HG02943 (cell line): ENCODE results near the gene TAF11L13.
"Not testable (repeated sequence)": the region's sequence is repeated elsewhere in the genome, so short reads cannot be mapped to it uniquely, and the experiment has no call there.

Experiments used
- ATAC-seq: cut with Tn5 transposase; IDR thresholded peaks from one replicate; pipeline ENCODE4 v1.9.1; 2021; ENCODE audit warnings: mild to moderate bottlenecking, low read depth, moderate library complexity; ENCODE audit not compliant: unreplicated experiment

The TAF11L13 gene

DNA sequence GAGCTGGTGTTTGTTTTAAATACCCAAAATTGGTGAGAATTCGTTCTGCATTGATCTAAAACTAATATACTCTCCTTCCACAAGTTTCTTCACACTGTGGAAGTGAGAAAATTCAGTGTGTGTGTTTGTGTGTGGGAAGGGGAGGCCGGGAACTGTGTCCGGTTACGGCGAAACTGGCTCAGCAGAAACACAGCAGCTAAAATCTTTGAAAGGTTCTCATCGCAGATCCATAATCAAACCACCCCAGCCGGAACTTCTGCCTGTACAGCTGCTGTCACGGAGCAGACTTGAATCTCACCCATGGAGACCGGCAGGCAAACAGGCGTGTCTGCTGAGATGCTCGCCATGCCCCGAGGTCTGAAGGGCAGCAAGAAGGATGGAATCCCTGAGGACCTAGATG is at the start of gene TAF11L13:
TSS of gene TAF11L13 (plus strand) at position 301 of the 400 bp plus-strand sequence.
- not testable (repeated sequence) for ATAC-seq

DNA sequence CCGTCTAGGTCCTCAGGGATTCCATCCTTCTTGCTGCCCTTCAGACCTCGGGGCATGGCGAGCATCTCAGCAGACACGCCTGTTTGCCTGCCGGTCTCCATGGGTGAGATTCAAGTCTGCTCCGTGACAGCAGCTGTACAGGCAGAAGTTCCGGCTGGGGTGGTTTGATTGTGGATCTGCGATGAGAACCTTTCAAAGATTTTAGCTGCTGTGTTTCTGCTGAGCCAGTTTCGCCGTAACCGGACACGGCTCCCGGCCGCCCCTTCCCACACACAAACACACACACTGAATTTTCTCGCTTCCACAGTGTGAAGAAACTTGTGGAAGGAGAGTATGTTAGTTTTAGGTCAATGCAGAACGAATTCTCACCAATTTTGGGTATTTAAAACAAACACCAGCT is 46.2 kb upstream of the TAF11L13 start, which contains the start of gene TAF11L7:
TSS of gene TAF11L7 (minus strand) at position 101 of the 400 bp plus-strand sequence.
- not testable (repeated sequence) for ATAC-seq

DNA sequence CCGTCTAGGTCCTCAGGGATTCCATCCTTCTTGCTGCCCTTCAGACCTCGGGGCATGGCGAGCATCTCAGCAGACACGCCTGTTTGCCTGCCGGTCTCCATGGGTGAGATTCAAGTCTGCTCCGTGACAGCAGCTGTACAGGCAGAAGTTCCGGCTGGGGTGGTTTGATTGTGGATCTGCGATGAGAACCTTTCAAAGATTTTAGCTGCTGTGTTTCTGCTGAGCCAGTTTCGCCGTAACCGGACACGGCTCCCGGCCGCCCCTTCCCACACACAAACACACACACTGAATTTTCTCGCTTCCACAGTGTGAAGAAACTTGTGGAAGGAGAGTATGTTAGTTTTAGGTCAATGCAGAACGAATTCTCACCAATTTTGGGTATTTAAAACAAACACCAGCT is 41.0 kb upstream of the TAF11L13 start, which contains the start of gene TAF11L8:
TSS of gene TAF11L8 (minus strand) at position 101 of the 400 bp plus-strand sequence.
- ATAC-seq, result not testable (repeated sequence)

DNA sequence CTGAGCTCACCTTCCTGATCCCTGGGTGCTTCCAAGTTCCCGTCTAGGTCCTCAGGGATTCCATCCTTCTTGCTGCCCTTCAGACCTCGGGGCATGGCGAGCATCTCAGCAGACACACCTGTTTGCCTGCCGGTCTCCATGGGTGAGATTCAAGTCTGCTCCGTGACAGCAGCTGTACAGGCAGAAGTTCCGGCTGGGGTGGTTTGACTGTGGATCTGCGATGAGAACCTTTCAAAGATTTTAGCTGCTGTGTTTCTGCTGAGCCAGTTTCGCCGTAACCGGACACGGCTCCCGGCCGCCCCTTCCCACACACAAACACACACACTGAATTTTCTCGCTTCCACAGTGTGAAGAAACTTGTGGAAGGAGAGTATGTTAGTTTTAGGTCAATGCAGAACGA is 37.6 kb upstream of the TAF11L13 start, which contains the start of gene TAF11L9:
TSS of gene TAF11L9 (minus strand) at position 140 of the 400 bp plus-strand sequence.
- ATAC-seq, result not testable (repeated sequence)

DNA sequence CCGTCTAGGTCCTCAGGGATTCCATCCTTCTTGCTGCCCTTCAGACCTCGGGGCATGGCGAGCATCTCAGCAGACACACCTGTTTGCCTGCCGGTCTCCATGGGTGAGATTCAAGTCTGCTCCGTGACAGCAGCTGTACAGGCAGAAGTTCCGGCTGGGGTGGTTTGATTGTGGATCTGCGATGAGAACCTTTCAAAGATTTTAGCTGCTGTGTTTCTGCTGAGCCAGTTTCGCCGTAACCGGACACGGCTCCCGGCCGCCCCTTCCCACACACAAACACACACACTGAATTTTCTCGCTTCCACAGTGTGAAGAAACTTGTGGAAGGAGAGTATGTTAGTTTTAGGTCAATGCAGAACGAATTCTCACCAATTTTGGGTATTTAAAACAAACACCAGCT is 34.2 kb upstream of the TAF11L13 start, which contains the start of gene TAF11L10:
TSS of gene TAF11L10 (minus strand) at position 101 of the 400 bp plus-strand sequence.
- not testable (repeated sequence) for ATAC-seq

DNA sequence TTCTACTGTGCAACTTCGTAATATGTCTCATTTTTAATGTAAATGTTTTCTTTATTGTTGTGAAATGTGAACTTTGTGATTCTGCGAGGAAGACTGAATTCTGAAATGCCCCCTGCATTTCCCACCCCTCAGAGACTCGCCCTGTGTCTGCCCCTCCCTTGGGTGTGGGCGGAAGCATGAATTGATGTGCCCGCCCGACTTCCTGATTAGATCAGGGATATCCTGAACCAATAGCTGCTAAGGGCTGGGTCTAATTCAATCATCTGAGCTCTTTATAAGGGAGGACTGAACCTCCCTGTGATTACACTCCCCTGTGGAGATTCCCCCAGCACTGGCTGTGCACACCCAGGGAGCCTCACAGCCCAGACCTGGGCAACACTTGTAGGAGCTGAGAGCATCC is 28.0 kb upstream of the TAF11L13 start, which contains the start of gene TAF11L11:
TSS of gene TAF11L11 (plus strand) at position 304 of the 400 bp plus-strand sequence.
- not testable (repeated sequence) for ATAC-seq

DNA sequence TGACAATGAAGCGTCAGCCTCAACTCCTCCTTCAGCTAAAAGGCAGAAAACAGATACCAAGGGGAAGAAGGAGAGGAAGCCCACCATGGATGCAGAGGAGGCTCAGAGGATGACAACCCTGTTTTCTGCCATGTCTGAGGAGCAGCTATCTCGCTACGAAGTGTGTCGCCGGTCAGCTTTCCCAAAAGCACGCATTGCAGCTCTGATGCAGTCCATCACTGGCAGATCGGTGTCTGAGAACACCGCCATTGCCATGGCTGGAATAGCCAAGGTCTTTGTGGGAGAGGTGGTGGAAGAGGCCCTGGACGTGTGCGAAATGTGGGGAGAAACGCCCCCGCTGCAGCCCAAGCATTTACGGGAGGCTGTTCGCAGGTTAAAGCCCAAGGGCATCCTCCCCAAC is 26.9 kb upstream of the TAF11L13 start:
- ATAC-seq, result no peak

DNA sequence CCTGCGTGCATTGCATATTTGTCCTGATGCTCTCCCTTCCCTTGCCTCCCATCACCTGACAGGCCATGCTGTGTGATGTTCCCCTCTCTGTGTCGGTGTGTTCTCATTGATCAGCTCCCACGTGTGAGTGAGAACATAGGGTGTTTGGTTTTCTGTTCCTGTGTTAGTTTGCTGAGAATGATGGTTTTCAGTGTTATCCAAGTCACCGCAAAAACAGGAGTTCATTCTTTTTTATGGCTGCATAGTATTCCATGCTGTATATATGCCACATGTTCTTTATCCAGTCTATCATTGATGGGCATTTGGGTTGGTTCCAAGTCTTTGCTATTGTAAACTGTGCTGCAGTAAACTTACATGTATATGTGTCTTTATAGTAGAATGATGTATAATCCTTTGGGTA is 24.4 kb upstream of the TAF11L13 start:
- ATAC-seq, result not testable (repeated sequence)

DNA sequence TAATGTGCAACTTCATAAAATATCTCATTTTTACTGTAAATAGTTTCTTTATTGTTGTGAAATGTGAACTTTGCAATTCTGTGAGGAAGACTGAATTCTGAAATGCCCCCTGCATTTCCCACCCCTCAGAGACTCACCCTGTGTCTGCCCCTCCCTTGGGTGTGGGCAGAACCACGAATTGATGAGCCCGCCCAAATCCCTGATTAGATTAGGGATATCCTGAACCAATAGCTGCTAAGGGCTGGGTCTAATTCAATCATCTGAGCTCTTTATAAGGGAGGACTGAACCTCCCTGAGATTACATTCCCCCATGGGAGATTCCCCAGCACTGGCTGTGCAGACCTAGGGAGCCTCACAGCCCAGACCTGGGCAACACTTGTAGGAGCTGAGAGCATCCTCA is 21.8 kb upstream of the TAF11L13 start, which contains the start of gene TAF11L12:
TSS of gene TAF11L12 (plus strand) at position 301 of the 400 bp plus-strand sequence.
- not testable (repeated sequence) for ATAC-seq

DNA sequence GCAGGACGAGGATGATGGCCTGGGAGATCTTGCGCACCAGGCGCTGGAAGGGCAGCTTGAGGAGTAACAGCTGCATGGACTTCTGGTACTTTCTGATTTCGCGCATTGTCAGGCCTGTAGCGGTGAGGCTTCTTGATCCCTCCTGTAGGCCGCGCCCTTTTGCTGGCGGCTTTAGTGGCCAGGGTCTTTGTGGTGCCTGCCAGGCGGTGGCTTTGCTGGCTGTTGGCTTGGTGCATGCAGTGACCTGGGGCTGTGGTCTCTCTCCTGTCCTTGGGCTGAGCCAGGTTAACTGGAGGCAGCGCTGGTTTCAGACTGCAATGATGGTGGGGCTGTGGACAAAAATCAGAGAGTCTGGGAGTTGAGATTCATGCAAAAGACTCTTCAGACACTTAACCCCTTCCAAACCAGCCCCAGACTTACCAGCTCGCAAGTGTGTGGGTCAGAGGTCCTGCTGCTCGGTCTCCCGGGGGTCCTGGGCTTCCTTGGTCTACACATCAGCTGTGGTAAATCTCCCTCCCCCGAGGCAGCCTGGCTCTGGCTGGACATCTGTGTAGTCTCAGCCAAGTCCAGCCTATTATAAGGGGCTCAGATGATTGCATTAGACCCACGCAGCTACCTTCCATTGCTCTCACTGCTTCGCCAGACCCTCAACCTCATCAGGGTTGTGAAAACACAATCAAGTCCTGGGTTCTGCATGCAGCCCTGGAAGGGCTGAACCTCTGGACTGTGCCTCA is 16.8 kb upstream of the TAF11L13 start:
- no peak for ATAC-seq

DNA sequence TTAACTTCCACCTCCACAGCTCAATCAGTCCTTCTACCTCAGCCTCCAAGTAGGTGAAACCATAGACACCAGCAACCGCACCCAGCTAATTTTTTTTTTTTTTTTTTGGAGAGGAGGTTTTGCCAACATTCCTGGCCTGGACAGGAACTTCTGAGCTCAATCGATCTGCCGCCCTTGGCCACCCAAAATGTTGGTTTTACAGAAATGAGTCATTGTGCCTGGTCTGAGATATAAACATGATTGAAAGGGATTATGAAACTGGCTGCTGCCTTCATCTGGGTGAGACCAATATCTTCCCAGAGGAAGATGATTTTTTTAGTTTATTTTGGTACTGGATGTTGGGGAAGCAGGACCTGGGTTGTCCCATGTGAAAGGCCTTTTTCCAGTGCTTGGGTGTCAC is 12.5 kb upstream of the TAF11L13 start:
- no peak for ATAC-seq

DNA sequence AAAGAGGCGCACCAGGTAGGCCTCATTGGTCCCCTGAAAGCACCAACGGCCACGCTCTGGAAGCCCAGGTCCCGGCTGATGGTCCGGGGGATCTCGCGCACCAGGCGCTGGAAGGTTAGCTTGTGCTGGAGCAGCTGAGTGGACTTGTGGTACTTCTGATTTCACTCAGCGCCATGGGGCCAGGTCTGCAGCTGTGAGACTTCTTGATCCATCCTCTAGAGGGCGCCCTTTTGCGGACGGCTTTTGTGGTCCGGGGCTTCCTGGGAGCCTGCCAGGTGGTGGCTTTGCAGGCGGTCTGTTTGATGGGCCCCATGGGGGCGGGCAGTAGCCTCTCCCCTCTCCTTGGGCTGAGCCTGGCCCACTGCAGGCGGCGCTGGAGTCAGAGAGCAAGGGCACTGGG is 11.3 kb upstream of the TAF11L13 start:
- ATAC-seq, result no peak

DNA sequence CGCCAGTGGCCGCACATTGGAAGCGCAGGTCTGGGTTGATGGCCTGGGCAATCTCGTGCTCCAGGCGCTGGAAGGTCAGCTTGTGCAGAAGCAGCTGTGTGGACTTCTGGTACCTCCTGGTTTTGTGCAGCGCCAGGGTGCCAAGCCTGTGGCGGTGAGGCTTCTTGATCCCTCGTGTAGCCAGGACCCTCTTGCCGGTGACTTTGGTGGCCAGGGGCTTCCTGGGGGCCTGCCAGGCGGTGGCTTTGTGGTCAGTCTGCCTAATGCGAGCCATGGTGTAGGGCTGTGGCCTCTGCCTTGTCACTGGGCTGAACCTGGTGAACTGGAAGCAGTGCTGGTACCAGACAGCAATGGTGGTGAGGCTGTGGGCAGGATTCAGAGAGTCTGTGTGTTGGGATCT is 6.2 kb upstream of the TAF11L13 start:
- no peak for ATAC-seq

DNA sequence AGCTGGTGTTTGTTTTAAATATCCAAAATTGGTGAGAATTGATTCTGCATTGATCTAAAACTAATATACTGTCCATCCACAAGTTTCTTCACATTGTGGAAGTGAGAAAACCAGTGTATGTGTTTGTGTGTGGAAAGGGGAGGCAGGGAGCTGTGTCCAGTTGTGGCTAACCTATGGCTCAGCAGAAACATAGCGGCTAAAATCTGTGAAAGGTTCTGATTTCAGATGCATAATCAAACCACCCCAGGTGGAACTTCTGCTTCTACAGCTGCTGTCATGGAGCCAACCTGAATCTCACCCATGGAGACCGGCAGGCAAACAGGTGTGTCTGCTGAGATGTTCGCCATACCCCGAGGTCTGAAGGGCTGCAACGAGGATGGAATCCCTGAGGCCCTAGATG is 2.3 kb downstream of the TAF11L13 start, which contains the start of gene TAF11L14:
TSS of gene TAF11L14 (plus strand) at position 301 of the 400 bp plus-strand sequence.
- ATAC-seq, result no peak

DNA sequence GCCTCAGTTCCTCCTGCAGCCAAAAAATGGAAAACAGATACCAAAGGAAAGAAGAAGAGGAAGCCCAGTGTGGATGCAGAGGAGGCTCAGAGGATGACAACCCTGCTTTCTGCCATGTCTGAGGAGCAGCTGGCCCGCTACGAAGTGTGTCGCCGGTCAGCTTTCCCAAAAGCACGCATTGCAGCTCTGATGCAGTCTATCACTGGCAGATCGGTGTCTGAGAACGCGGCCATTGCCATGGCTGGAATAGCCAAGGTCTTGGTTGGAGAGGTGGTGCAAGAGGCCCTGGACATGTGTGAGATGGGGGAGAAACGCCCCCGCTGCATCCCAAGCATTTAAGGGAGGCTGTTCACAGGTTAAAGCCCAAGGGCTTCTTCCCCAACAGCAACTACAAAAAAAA is 17.3 kb downstream of the TAF11L13 start:
- not testable (repeated sequence) for ATAC-seq

DNA sequence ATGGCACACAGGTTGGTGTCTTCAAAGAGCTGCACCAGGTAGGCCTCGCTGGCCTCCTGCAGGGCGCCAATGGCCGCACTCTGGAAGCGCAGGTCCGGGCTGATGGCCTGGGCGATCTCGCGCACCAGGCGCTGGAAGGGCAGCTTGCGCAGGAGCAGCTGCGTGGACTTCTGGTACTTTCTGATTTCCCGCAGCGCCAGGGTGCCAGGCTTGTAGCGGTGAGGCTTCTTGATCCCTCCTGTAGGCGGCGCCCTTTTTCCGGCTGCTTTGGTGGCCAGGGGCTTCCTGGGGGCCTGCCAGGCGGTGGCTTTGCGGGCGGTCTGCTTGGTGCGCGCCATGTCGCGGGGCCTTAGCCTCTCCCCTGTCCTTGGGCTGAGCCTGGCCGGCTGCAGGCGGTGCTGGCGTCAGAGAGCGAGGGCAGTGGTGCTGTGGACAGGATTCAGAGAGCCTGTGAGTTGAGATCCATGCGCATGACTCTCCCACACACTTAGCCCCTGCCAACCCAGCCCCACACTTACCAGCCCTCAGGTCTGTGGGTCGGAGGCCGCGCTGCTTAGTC is 23.4 kb downstream of the TAF11L13 start:
- ATAC-seq, result not testable (repeated sequence)

DNA sequence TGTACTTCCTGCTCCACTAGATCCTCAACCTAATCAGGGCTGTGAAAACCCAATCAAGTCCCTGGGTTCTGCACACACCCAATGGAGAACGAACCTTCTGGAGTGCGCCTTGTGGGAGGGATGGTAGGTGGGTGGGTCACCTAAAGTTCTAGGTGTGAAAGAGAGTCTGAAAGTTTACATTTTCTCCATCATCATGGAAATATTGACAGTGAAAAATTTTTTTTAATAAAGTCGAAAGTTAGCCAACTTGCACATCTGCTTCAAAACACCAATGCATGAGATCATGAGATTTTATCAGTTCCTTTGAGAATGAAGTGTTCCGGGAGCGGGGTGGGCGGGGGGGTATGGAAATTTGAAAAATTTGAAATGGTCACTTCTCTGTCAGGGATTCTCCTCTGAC is 24.0 kb downstream of the TAF11L13 start:
- ATAC-seq, result no peak

DNA sequence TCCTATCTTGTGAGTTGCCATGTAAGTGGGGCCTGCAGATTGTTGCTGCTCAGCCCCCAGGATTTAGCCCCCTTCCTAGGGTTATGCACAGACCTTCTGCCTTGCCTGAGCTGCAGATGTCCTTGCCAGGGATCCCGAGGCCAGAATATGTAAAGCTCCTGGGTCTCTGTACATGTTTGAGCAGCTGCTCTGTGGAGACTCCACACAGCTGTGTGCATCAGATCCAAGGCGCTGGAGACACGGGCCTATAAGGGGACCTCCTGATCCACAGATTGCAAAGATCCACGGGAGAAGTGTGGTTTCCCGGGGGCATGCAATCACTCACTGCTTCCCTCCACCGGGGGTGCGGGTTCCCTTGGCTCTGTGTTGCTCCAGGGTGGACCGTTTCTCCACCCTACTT is 31.3 kb downstream of the TAF11L13 start:
- ATAC-seq, result no peak

DNA sequence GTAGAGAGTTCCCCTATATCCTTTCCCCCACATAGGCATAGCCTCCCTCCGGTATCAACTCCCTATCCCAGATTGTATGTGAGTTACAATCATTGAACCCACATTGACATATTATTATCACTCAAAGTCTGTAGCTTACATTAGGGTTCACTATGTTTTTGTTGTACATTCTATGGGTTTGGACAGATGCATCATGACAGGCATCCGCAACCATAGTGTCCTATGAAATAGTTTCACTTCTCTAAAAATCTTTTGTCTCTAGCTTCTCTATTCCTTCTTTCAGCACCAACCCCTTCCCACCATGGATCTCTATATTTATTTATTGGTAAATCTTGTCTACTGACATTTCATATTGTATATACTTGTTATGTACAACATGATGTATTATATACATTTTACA is 33.9 kb downstream of the TAF11L13 start:
- no peak for ATAC-seq

DNA sequence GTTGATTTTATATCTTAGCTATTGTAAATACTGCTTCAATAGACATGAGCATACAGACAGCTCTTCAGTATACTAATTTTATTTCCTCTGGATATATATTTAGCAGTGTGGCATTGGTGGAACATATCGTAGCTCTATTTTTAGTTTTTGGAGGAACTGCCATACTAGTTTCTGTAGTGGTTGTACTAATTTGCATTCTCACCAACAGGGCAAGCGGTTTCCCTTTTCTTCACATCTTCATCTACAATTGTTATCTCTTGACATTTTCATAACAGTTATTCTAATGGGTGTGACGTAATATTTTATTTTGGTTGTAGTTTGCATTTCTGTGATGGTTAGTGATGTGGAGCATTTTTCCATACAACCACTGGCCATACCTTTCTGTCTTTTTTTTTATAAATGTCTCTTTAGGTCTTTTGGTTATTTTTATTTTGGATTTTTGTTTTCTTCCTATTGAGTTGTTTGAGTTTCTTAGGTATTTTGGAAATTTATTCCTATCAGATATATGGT is 34.9 kb downstream of the TAF11L13 start:
- ATAC-seq, result no peak

DNA sequence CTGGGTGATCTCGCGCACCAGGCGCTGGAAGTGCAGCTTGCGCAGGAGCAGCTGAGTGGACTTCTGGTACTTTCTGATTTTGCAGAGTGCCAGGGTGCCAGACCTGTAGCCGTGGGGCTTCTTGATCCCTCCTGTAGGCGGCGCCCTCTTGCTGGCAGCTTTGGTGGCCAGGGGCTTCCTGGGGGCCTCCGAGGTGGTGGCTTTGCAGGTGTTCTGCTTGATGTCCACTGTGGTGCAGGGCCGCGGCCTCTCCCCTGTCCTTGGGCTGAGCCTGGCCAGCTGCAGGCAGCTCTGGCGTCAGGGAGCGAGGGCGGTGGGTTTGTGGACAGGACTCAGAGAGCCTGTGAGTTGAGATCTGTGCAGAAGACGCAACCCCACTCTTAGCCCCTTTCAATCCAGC is 38.5 kb downstream of the TAF11L13 start:
- no peak for ATAC-seq
